CD14-positive monocyte (primary cell): Measurements from ENCODE around the gene GASK1A. TPM values are rescaled to one million over a fixed set of nuclear protein-coding genes. Genes with fewer than 3 reads are reported as not detected.

Source experiments
- DNase-seq, 3 donors: peaks; one replicate each; pipeline ENCODE4 v3.0.0-alpha.2; 2011 to 2022
- H2AFZ ChIP-seq: 2 replicates; pipeline ENCODE4 v1.6.0; 2012; ENCODE audit warnings: mild to moderate bottlenecking, low read depth, low read length, inconsistent platforms; ENCODE audit not compliant: insufficient read depth, poor library complexity, severe bottlenecking
- H3K27ac ChIP-seq, 2 donors: 1 replicate in 1 of 2; 2 replicates in 1 of 2; pipeline ENCODE4 v1.5.1; 2012 to 2013; ENCODE audit warnings: low read length in 2 of 2, control low read depth in 1 of 2, inconsistent platforms in 1 of 2, low read depth in 1 of 2, mild to moderate bottlenecking in 1 of 2
- H3K27me3 ChIP-seq, 2 donors: one replicate each; pipeline versions ENCODE4 v1.6.0 to v1.6.1; 2011 to 2013; ENCODE audit warnings: low read length in 2 of 2; ENCODE audit not compliant: control insufficient read depth in 2 of 2, insufficient read depth in 2 of 2
- H3K36me3 ChIP-seq, 2 donors: replicated peaks in 1 of 2; 1 replicate in 1 of 2; 2 replicates in 1 of 2; pipeline versions ENCODE4 v1.5.1 to v1.6.1; 2012 to 2013; ENCODE audit warnings: low read length in 2 of 2, control low read depth in 1 of 2, inconsistent platforms in 1 of 2, mild to moderate bottlenecking in 1 of 2; ENCODE audit not compliant: insufficient read depth in 2 of 2, control insufficient read depth in 1 of 2
- H3K4me1 ChIP-seq, 2 donors: 1 replicate in 1 of 2; 2 replicates in 1 of 2; pipeline versions ENCODE4 v1.5.1 to v1.6.1; 2012 to 2013; ENCODE audit warnings: low read length in 2 of 2, control low read depth in 1 of 2, inconsistent platforms in 1 of 2, mild to moderate bottlenecking in 1 of 2, moderate library complexity in 1 of 2; ENCODE audit not compliant: insufficient read depth in 2 of 2, control insufficient read depth in 1 of 2
- H3K4me2 ChIP-seq: replicated peaks from 2 replicates; pipeline ENCODE3; 2012; ENCODE audit warnings: low read length, moderate library complexity, mild to moderate bottlenecking; ENCODE audit not compliant: poor library complexity, severe bottlenecking; ENCODE audit errors: extremely low read depth
- H3K4me3 ChIP-seq, 3 experiments: fragments of 200-600 bp in 1 of 3; sonication (generic) in 1 of 3; replicated peaks in 1 of 3; 1 replicate in 2 of 3; 2 replicates in 1 of 3; pipeline ENCODE4 v1.5.1; 2011 to 2013; ENCODE audit warnings: low read length in 3 of 3, mild to moderate bottlenecking in 3 of 3, control low read depth in 2 of 3, low read depth in 2 of 3, inconsistent platforms in 1 of 3, moderate library complexity in 1 of 3
- H3K79me2 ChIP-seq: 2 replicates; pipeline ENCODE4 v1.6.0; 2012; ENCODE audit warnings: mild to moderate bottlenecking, control low read depth, inconsistent platforms, low read length, moderate library complexity; ENCODE audit not compliant: insufficient read depth
- H3K9ac ChIP-seq: 2 replicates; pipeline ENCODE4 v1.6.0; 2017; ENCODE audit warnings: low read length, mild to moderate bottlenecking; ENCODE audit not compliant: insufficient read depth, poor library complexity, severe bottlenecking
- H3K9me3 ChIP-seq, 2 donors: replicated peaks in 1 of 2; 1 replicate in 1 of 2; 2 replicates in 1 of 2; pipeline versions ENCODE4 v1.5.1 to v1.6.1; 2012 to 2013; ENCODE audit warnings: low read length in 2 of 2, control low read depth in 1 of 2; ENCODE audit not compliant: control insufficient read depth in 1 of 2, insufficient read depth in 1 of 2
- H4K20me1 ChIP-seq: 2 replicates; pipeline ENCODE4 v1.6.0; 2012; ENCODE audit warnings: mild to moderate bottlenecking, low read length, control low read depth, moderate library complexity; ENCODE audit not compliant: insufficient read depth
- H3K27ac Mint-ChIP-seq, 7 donors: one replicate each; pipeline ENCODE4 v1.8.0; 2020; ENCODE audit warnings: mild to moderate bottlenecking in 7 of 7, mixed read lengths in 7 of 7, moderate library complexity in 6 of 7, inconsistent platforms in 2 of 7
- H3K27me3 Mint-ChIP-seq, 3 donors: one replicate each; pipeline ENCODE4 v1.8.0; 2021 to 2022; ENCODE audit warnings: low read depth in 3 of 3, mild to moderate bottlenecking in 3 of 3, mixed read lengths in 3 of 3, moderate library complexity in 3 of 3, inconsistent platforms in 1 of 3
- H3K36me3 Mint-ChIP-seq, 2 donors: one replicate each; pipeline ENCODE4 v1.8.0; 2020; ENCODE audit warnings: mixed read lengths in 2 of 2, inconsistent platforms in 1 of 2, mild to moderate bottlenecking in 1 of 2
- H3K4me1 Mint-ChIP-seq: one replicate; pipeline ENCODE4 v1.8.0; 2020; ENCODE audit warnings: mild to moderate bottlenecking, mixed read lengths
- H3K4me3 Mint-ChIP-seq, 2 donors: one replicate each; pipeline ENCODE4 v1.8.0; 2020; ENCODE audit warnings: mild to moderate bottlenecking in 2 of 2, mixed read lengths in 2 of 2, moderate library complexity in 1 of 2
- H3K9me3 Mint-ChIP-seq, 7 donors: one replicate each; pipeline ENCODE4 v1.8.0; 2020 to 2022; ENCODE audit warnings: mixed read lengths in 7 of 7, mild to moderate bottlenecking in 6 of 7, moderate library complexity in 6 of 7, inconsistent platforms in 2 of 7
- CTCF ChIP-seq: fragments of 200-600 bp; IDR thresholded peaks from one replicate; pipeline ENCODE4 v1.8.0; 2022; ENCODE audit warnings: antibody characterized with exemption, mild to moderate bottlenecking
- WGBS: methylation state at CpG from one replicate; pipeline ENCODE4 v1.1.5; 2013; ENCODE audit warnings: missing lambda C conversion rate; ENCODE audit not compliant: insufficient coverage; 5-methylcytosine and 5-hydroxymethylcytosine counted together
- intact Hi-C, 2 donors: fragments of 100-400 bp; cut with micrococcal nuclease; formaldehyde crosslinking; loops; one replicate each; pipeline versions ENCODE4 v1.15.0 to v1.15.1; 2023
- polyA plus RNA-seq, 3 donors: library from polyadenylated mRNA; depleted of rRNA in 1 of 3; unstranded in 2 of 3; stranded (reverse) in 1 of 3; fragments of 300-500 nt in 2 of 3; fragments of >200 nt in 1 of 3; fragmentation: Illumina TruSeq in 2 of 3; gene quantifications; 1 replicate in 2 of 3; 2 replicates in 1 of 3; pipeline ENCODE4 v1.2.3, GENCODE V29; 2012 to 2021

Gene GASK1A
- polyA plus RNA-seq, 3 donors = 0.13 TPM; not detected in 2

- H3K9me3 Mint-ChIP-seq = no peaks in the 10 kb centered on the region
- H3K27me3 Mint-ChIP-seq = peaks cover 0 to 3% (median 0%) of the 10 kb centered on the region in 3 donors
- Histone ChIP-seq H3K36me3 (no peaks in the 10 kb centered on the region), H2AFZ (no peak overlapping the region), H4K20me1 (no peaks in the 10 kb centered on the region), H3K27ac (no peak overlapping the region), H3K4me2 (no peak overlapping the region), H3K9me3 (no peaks in the 10 kb centered on the region), H3K9ac (no peak overlapping the region), H3K4me3 (no peak overlapping the region), H3K79me2 (no peaks in the 10 kb centered on the region), H3K27me3 (no peaks in the 10 kb centered on the region), H3K4me1 (no peaks in the 10 kb centered on the region)
- 95% methylated on average over 4 of the region's 7 CpGs for WGBS
- no peak overlapping the region for H3K4me3 Mint-ChIP-seq
- DNase-seq = no peak
- no peaks in the 10 kb centered on the region for H3K36me3 Mint-ChIP-seq
- intact Hi-C loops = no loop called here
- no peak for TF ChIP-seq CTCF
- H3K4me1 Mint-ChIP-seq = no peaks in the 10 kb centered on the region
- no peak overlapping the region for H3K27ac Mint-ChIP-seq
Measured at GRCh38 chr3:43073116-43073835, 94.2 kb downstream of the GASK1A start.

GRCh38 chr3:43073836-43074220 is 94.7 kb downstream of the GASK1A start:
- Histone ChIP-seq H3K79me2 (no peaks in the 10 kb centered on the region), H3K4me3 (no peak overlapping the region), H3K27ac (no peak overlapping the region), H3K4me1 (no peaks in the 10 kb centered on the region), H3K4me2 (no peak overlapping the region), H3K36me3 (no peaks in the 10 kb centered on the region), H3K9ac (no peak overlapping the region), H3K27me3 (no peaks in the 10 kb centered on the region), H4K20me1 (no peaks in the 10 kb centered on the region), H3K9me3 (no peaks in the 10 kb centered on the region), H2AFZ (no peak overlapping the region)
- no peak for TF ChIP-seq CTCF
- 100% methylated on average over 3 of the region's 5 CpGs for WGBS
- Mint-ChIP-seq H3K27ac (no peak overlapping the region), H3K9me3 (peaks cover 0 to 2% (median 0%) of the 10 kb centered on the region in 7 donors), H3K4me3 (no peak overlapping the region), H3K27me3 (peaks cover 0 to 3% (median 0%) of the 10 kb centered on the region in 3 donors), H3K4me1 (no peaks in the 10 kb centered on the region), H3K36me3 (no peaks in the 10 kb centered on the region)
- DNase-seq = no peak
- intact Hi-C loops = no loop called here
